Endothelial cell of umbilical vein (primary cell): ENCODE measurements around the gene MYO6. TPM values are rescaled to one million over a fixed set of nuclear protein-coding genes. Genes with fewer than 3 reads are reported as not detected.

Experiments
- BruUV-seq: library from RNA; stranded (reverse); fragments of 400-500 nt; replicated peaks from 2 replicates; lab custom pipeline; 2021; lab: Mats Ljungman, UMichigan
- CTCF ChIA-PET: fragments of 300-600, 350-600 bp; sonication (Branson Sonifier 250); formaldehyde crosslinking; loops from one replicate; lab custom pipeline; 2021; ENCODE audit warnings: antibody characterized with exemption, inconsistent platforms; lab: Charles Lee
- POLR2A ChIA-PET: fragments of 300-600, 350-600 bp; sonication (Branson Sonifier 250); formaldehyde crosslinking; loops from one replicate; lab custom pipeline; 2021; ENCODE audit warnings: antibody characterized with exemption, inconsistent platforms; lab: Charles Lee
- DNase-seq: peaks from one replicate; pipeline ENCODE4 v3.0.0-alpha.2; 2011; ENCODE audit warnings: low read depth, low spot score
- FAIRE-seq: peaks from 2 replicates; lab custom pipeline; 2011; peaks lifted over from hg19 to GRCh38; lab: Jason Lieb, UNC
- H2AFZ ChIP-seq: 2 replicates; pipeline ENCODE4 v1.6.0; 2012; ENCODE audit warnings: low read depth, low read length, control low read depth, inconsistent platforms
- H3K27ac ChIP-seq: 2 replicates; pipeline ENCODE4 v1.5.1; 2011; ENCODE audit warnings: low read depth, mild to moderate bottlenecking, control low read depth, low read length, moderate library complexity; ENCODE audit not compliant: insufficient read depth
- H3K27me3 ChIP-seq, 2 experiments: 2 replicates each; pipeline versions ENCODE4 v1.6.0 to v1.6.1; 2011; ENCODE audit warnings: low read length in 2 of 2, mixed read lengths in 1 of 2; ENCODE audit not compliant: control insufficient read depth in 2 of 2, insufficient read depth in 2 of 2
- H3K36me3 ChIP-seq, 2 experiments: 2 replicates in 1 of 2; 3 replicates in 1 of 2; pipeline ENCODE4 v1.5.1; 2011; ENCODE audit warnings: low read length in 2 of 2, mild to moderate bottlenecking in 1 of 2, moderate library complexity in 1 of 2; ENCODE audit not compliant: control insufficient read depth in 2 of 2, insufficient read depth in 2 of 2; ENCODE audit errors: extremely low read depth in 1 of 2
- H3K4me1 ChIP-seq: 3 replicates; pipeline ENCODE4 v1.5.1; 2011; ENCODE audit warnings: mild to moderate bottlenecking, low read length; ENCODE audit not compliant: control insufficient read depth, insufficient read depth; ENCODE audit errors: extremely low read depth
- H3K4me2 ChIP-seq: 2 replicates; pipeline ENCODE4 v1.6.1; 2011; ENCODE audit warnings: low read length, control low read depth, mixed read lengths; ENCODE audit not compliant: insufficient read depth
- H3K4me3 ChIP-seq, 3 experiments: fragments of 200-600 bp in 1 of 3; sonication (generic), shearing (Covaris generic) in 1 of 3; replicated peaks in 1 of 3; 2 replicates each; pipeline ENCODE4 v1.5.1; 2011 to 2016; ENCODE audit warnings: control low read depth in 3 of 3, low read length in 3 of 3, mild to moderate bottlenecking in 2 of 3, inconsistent platforms in 1 of 3, low read depth in 1 of 3, moderate library complexity in 1 of 3; ENCODE audit not compliant: insufficient read depth in 1 of 3
- H3K79me2 ChIP-seq: 2 replicates; pipeline ENCODE4 v1.6.0; 2012; ENCODE audit warnings: low read length, inconsistent platforms; ENCODE audit not compliant: control insufficient read depth, insufficient read depth
- H3K9ac ChIP-seq: replicated peaks from 2 replicates; pipeline ENCODE3; 2011; ENCODE audit warnings: low read length, control low read depth; ENCODE audit not compliant: insufficient read depth; ENCODE audit errors: extremely low read depth
- H3K9me1 ChIP-seq: replicated peaks from 3 replicates; pipeline ENCODE4 v1.6.0; 2011; ENCODE audit warnings: mild to moderate bottlenecking, low read length; ENCODE audit not compliant: control insufficient read depth, insufficient read depth; ENCODE audit errors: extremely low read depth
- H3K9me3 ChIP-seq: replicated peaks from 2 replicates; pipeline ENCODE4 v1.5.1; 2012; ENCODE audit warnings: low read length, inconsistent platforms; ENCODE audit not compliant: control insufficient read depth, insufficient read depth
- H4K20me1 ChIP-seq: replicated peaks from 2 replicates; pipeline ENCODE3; 2011; ENCODE audit warnings: mild to moderate bottlenecking, low read length; ENCODE audit not compliant: control insufficient read depth, insufficient read depth; ENCODE audit errors: extremely low read depth
- CTCF ChIP-seq, 2 donors: IDR thresholded peaks; 1 replicate in 1 of 2; 2 replicates in 1 of 2; pipeline ENCODE4 v1.5.1; 2011; ENCODE audit warnings: low read length in 2 of 2, mild to moderate bottlenecking in 2 of 2, moderate library complexity in 2 of 2, control low read depth in 1 of 2, inconsistent platforms in 1 of 2, low read depth in 1 of 2; ENCODE audit not compliant: insufficient read depth in 1 of 2; ENCODE audit errors: extremely low read depth in 1 of 2
- EZH2 ChIP-seq: IDR thresholded peaks from 2 replicates; pipeline ENCODE4 v1.6.1; 2012; ENCODE audit warnings: borderline replicate concordance, low read depth, mild to moderate bottlenecking, moderate library complexity, low read length, inconsistent platforms; ENCODE audit not compliant: severe bottlenecking
- FOS ChIP-seq: IDR thresholded peaks from 2 replicates; pipeline ENCODE4 v1.6.1; 2011; ENCODE audit warnings: mild to moderate bottlenecking, low read length, moderate library complexity, borderline replicate concordance; ENCODE audit not compliant: insufficient read depth
- GATA2 ChIP-seq: IDR thresholded peaks from 2 replicates; pipeline ENCODE4 v1.7.0; 2011; ENCODE audit warnings: low read depth, mild to moderate bottlenecking, moderate library complexity, mixed read lengths, low read length; ENCODE audit not compliant: insufficient read length, insufficient read depth
- JUN ChIP-seq: IDR thresholded peaks from 2 replicates; pipeline ENCODE4 v1.6.1; 2011; ENCODE audit warnings: borderline replicate concordance, low read depth; ENCODE audit not compliant: insufficient read length, insufficient read depth
- MAX ChIP-seq: IDR thresholded peaks from 2 replicates; pipeline ENCODE4 v1.6.1; 2011; ENCODE audit not compliant: insufficient read depth, insufficient read length
- MYC ChIP-seq: IDR thresholded peaks from one replicate; pipeline ENCODE4 v1.6.1; 2011; ENCODE audit warnings: mild to moderate bottlenecking, low read depth, low read length
- POLR2A ChIP-seq: IDR thresholded peaks from 2 replicates; pipeline ENCODE4 v1.6.1; 2012; ENCODE audit warnings: low read depth, mild to moderate bottlenecking, control low read depth, low read length
- POLR2AphosphoS5 ChIP-seq: IDR thresholded peaks from 2 replicates; pipeline ENCODE4 v1.6.1; 2012; ENCODE audit warnings: low read depth, mild to moderate bottlenecking, control low read depth, low read length, moderate library complexity; ENCODE audit not compliant: insufficient read depth
- dilution Hi-C: fragments of 300-500 bp; cut with MboI; formaldehyde crosslinking; loops from one replicate; pipeline ENCODE4 v1.15.0; 2019; ENCODE audit warnings: low sequenced_read_pairs; ENCODE audit not compliant: extremely low pct_ligation_motif_present
- intact Hi-C: fragments of 100-400 bp; cut with micrococcal nuclease; formaldehyde crosslinking; loops from one replicate; pipeline ENCODE4 v1.10.0; 2022
- polyA plus RNA-seq, 4 experiments: library from polyadenylated mRNA; depleted of rRNA in 3 of 4; stranded (reverse) in 3 of 4; unstranded in 1 of 4; fragments of >200 nt; gene quantifications; 2 replicates each; pipeline versions ENCODE4 v1.2.1 to v1.2.3, GENCODE V29; 2011 to 2012; ENCODE audit warnings: missing spikeins in 1 of 4
- total RNA-seq: library from RNA; stranded (reverse); gene quantifications from 2 replicates; pipeline ENCODE4 v1.2.3, GENCODE V29; 2021

MYO6 gene
- total and polyA plus RNA-seq, 2 donors (not counting 3 experiments of a cell fraction or from before 2014, with no cell fraction given) = 15.5 to 68.0 TPM

- intact Hi-C loops (no loop called here), dilution Hi-C loops (no loop called here)
- ChIA-PET CTCF (no interaction called here), POLR2A (no interaction called here)
- Histone ChIP-seq H3K27me3 (no peaks in the 10 kb centered on the region), H3K9ac (no peak overlapping the region), H3K36me3 (no peaks in the 10 kb centered on the region), H4K20me1 (no peaks in the 10 kb centered on the region), H3K27ac (no peak overlapping the region), H3K9me1 (no peaks in the 10 kb centered on the region), H3K4me1 (peaks cover 12% of the 10 kb centered on the region), H3K79me2 (peaks cover 31% of the 10 kb centered on the region), H3K4me2 (no peak overlapping the region), H2AFZ (no peak overlapping the region), H3K4me3 (no peak overlapping the region), H3K9me3 (no peaks in the 10 kb centered on the region)
- BruUV-seq = no TSS peak
- FAIRE-seq (no peak), DNase-seq (no peak)
- no peak for TF ChIP-seq MYC
- TF ChIP-seq FOS = no peak
- no peak for TF ChIP-seq CTCF (IDR thresholded peaks at IDR 0.05; ENCODE audit: extremely low read depth in 1 of 2, insufficient read depth in 1 of 2, low read depth in 1 of 2, low read length in 2 of 2)
- no peak for TF ChIP-seq MAX
- TF ChIP-seq EZH2 = no peak
- TF ChIP-seq JUN = no peak
- no peak for TF ChIP-seq GATA2
- TF ChIP-seq POLR2A = no peak
- TF ChIP-seq POLR2AphosphoS5 = no peak
These were observed 39.9 kb downstream of the MYO6 start for GRCh38 chr6:75788894-75789293.
